ENCODE results near the gene TRAPPC2L. TPM values are rescaled to one million over a fixed set of nuclear protein-coding genes. Genes with fewer than 3 reads are reported as not detected.

The TRAPPC2L gene
- 82.6 and 101 TPM in 2 replicates for total RNA-seq (2021)
- percentile 59 among the genes with signal in this experiment for Bru-seq, nascent RNA
- BruChase-seq, experiment 1, labeled RNA remaining after a 2-hour chase, result percentile 65 among the genes with signal in this experiment
- percentile 74 among the genes with signal in this experiment for BruChase-seq, experiment 2, labeled RNA remaining after a 6-hour chase
- long read RNA-seq, transcript TRAPPC2L-201 (5 exons, 2,215 nt), result major isoform, 49 of 171 reads
- long read RNA-seq, partial matches to known transcripts, result 2 of 171 reads
- long read RNA-seq, other reads (novel, unspliced or antisense), result 114 of 171 reads

GRCh38 chr16:88856828-88857727, at the start of gene TRAPPC2L, which contains the start of gene GALNS:
TRAPPC2L (plus strand) TSS chr16:88857127; CDS start chr16:88857151, 24 bp downstream.
GALNS (minus strand) TSS chr16:88856947; CDS start chr16:88856877, 70 bp downstream.
- Histone ChIP-seq H3K9me3 (ENCODE audit: insufficient read depth, low read depth) (no peaks in the 10 kb centered on the region), H3K36me3 (ENCODE audit: low read depth) (no peaks in the 10 kb centered on the region), H3K27me3 (ENCODE audit: insufficient read depth, low read depth) (no peaks in the 10 kb centered on the region), H2AFZ (peak within 1 kb of the TSS; percentile 98), H3K4me1 (replicated peaks; ENCODE audit: insufficient read depth) (peaks cover 5% of the 10 kb centered on the region), H4K20me1 (ENCODE audit: insufficient read depth) (no peaks in the 10 kb centered on the region), H3K79me2 (ENCODE audit: low read depth) (0 out of 2 replicates have a peak, but pooled peaks cover 7% of the 10 kb centered on the region), H3K27ac (no peak within 1 kb of the TSS), H3K9me2 (ENCODE audit: insufficient read depth) (no peaks in the 10 kb centered on the region), H3K4me3 (peak within 1 kb of the TSS; percentile 80), H3K4me2 (peak within 1 kb of the TSS; percentile 95), H3F3A (ENCODE audit: insufficient read depth, low read depth) (no peaks in the 10 kb centered on the region)
- intact Hi-C loops (cut with micrococcal nuclease; ENCODE audit: unreplicated experiment), result loop anchor here (1.0 to 10.0 kb wide), 2 partner anchors 45 to 68 kb away; no protein-coding TSS in a partner anchor
- POLR2A ChIA-PET (ENCODE audit: unreplicated experiment), result interaction anchor here (0.6 kb wide), 1 partner anchor 264 kb away, joined by 4 read pairs; no protein-coding TSS in a partner anchor
- TF ChIP-seq EZH2 (IDR thresholded peaks at IDR 0.05; ENCODE audit: low read depth) (no peak), CTCF (conservative IDR thresholded peaks at IDR 0.05) (no peak)
- CTCF ChIA-PET, result interaction anchor here (0.6 kb wide), 1 partner anchor 314 kb away, joined by 5 read pairs; the partner anchor contains the start of gene CDH15
- BruUV-seq (replicated peaks), result no TSS peak
- DNase-seq, result peak; percentile 77 to 99

- intact Hi-C loops (cut with micrococcal nuclease; ENCODE audit: unreplicated experiment), result no loop called here
- DNase-seq, result peak in 1 of 2 experiments; percentile 6
- H3K9me3 ChIP-seq (ENCODE audit: insufficient read depth, low read depth), result no peaks in the 10 kb centered on the region
- H3K27ac ChIP-seq, result no peak overlapping the region
- H3K27me3 ChIP-seq (ENCODE audit: insufficient read depth, low read depth), result no peaks in the 10 kb centered on the region
- H3F3A ChIP-seq (ENCODE audit: insufficient read depth, low read depth), result peaks cover 68% of the 10 kb centered on the region
- BruUV-seq (replicated peaks), result no TSS peak
- no peaks in the 10 kb centered on the region for H3K9me2 ChIP-seq (ENCODE audit: insufficient read depth)
- H3K79me2 ChIP-seq (ENCODE audit: low read depth), result peaks cover 51% of the 10 kb centered on the region
- no peak for TF ChIP-seq CTCF (conservative IDR thresholded peaks at IDR 0.05)
- peaks cover 11% of the 10 kb centered on the region; the same call in 1 of the 2 replicates for H3K36me3 ChIP-seq (ENCODE audit: low read depth)
- ChIA-PET POLR2A (ENCODE audit: unreplicated experiment) (no interaction called here), CTCF (interaction anchor here (0.9 kb wide), 1 partner anchor 70 kb away, joined by 4 read pairs; no protein-coding TSS in a partner anchor)
- H3K4me3 ChIP-seq, result no peak overlapping the region
- peaks cover 40% of the 10 kb centered on the region for H4K20me1 ChIP-seq (ENCODE audit: insufficient read depth)
- H3K4me1 ChIP-seq (replicated peaks; ENCODE audit: insufficient read depth), result peaks cover 25% of the 10 kb centered on the region
- H2AFZ ChIP-seq, result no peak overlapping the region
- H3K4me2 ChIP-seq, result no peak overlapping the region
These were observed 49.7 kb upstream of the TRAPPC2L start for GRCh38 chr16:88807142-88807625.
